Stimulated activated CD4-positive, alpha-beta T cell treated with anti-CD3 and anti-CD28 coated beads, Interleukin-1b, Interleukin-23, amount 100 ng/mL, for 1 hour (primary cell): ENCODE results near the gene FUT3.
"Not testable (repeated sequence)": the region's sequence is repeated elsewhere in the genome, so short reads cannot be mapped to it uniquely, and the experiment has no call there.

Experiments used
- DNase-seq, 2 donors: peaks; one replicate each; pipeline ENCODE4 v3.0.0-alpha.2; 2020; ENCODE audit warnings: low read depth in 2 of 2

The FUT3 gene

GRCh38 chr19:5851302-5851701 is at the start of gene FUT3:
TSS of gene FUT3 (minus strand) at chr19:5851449.
- DNase-seq = no peak

- no peak for DNase-seq
Measured at GRCh38 chr19:5900976-5901375, 49.7 kb upstream of the FUT3 start.

DNA sequence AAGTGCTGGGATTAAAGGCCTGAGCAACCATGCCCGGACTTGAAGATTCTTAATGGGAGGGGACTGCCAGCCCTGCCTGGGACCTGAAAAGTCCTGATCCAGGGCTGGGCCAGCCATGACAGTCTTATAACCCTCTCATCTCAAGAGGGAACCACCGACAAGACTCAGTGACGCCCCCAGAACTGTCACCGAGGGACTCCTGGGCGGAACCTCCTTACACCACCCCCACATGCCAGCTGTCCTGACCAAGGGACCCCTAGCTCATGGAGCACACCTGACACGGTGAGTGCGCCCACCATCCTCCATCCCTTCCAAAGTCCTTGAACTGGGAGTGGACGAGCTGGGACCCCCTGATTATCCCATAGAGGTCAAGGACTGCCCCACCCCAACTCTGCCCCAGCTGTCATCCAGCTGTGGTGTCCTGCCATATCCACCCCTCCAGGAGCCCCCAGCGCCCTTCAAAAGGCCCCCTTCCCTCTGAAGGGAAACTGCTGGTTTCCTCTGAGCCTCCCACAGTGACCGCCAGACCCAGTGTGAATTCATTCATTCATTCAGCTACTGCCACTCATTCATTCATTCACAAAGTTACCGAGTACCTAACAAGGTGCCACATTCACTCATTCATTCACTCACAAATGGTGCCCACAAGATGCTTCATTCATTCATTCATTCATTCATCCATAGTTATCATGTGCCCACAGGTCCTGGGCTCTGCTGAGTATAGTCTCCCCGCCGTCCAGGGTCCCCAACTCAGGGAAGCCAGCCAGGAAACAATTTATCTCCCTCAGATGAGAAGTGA is 48.7 kb upstream of the FUT3 start:
- no peak for DNase-seq

DNA sequence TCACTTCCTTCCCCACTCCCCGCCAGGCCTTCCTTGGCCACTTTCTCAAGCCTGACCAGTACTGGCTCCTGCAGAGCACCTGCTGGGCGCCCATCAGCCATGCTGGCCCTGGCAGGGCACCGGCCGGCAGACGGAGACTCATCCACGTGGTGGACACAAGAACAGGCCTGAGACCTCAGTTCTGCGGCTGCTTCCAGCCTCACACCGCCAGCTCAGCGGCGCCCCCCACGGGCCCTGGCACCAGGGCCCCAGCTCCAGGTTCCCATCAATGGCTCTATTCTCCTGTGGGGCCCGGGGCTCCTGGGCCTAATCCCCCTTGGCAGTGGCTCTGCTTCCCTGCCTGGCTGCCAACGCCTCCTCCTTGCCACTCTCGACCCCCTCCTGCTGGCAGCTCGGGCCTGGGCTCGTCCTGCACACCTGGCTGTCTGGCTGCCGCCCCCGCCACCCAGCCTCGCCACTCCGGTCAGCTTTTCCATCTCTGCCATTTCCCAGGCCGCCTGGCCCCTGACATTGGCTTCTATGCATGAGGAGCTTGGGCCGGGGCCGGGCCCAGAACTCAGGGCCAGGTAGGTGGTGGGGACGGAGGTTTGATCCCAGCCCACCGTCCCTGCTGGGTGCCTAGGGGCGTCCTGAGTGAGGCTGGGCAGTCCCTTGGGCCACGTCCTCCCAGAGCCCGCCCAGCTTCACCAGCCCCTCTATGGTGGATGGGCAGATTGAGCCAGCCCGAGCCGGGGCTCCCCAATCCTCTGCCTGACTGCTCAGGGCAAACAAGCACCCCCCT is 46.1 kb upstream of the FUT3 start:
- no peak for DNase-seq

DNA sequence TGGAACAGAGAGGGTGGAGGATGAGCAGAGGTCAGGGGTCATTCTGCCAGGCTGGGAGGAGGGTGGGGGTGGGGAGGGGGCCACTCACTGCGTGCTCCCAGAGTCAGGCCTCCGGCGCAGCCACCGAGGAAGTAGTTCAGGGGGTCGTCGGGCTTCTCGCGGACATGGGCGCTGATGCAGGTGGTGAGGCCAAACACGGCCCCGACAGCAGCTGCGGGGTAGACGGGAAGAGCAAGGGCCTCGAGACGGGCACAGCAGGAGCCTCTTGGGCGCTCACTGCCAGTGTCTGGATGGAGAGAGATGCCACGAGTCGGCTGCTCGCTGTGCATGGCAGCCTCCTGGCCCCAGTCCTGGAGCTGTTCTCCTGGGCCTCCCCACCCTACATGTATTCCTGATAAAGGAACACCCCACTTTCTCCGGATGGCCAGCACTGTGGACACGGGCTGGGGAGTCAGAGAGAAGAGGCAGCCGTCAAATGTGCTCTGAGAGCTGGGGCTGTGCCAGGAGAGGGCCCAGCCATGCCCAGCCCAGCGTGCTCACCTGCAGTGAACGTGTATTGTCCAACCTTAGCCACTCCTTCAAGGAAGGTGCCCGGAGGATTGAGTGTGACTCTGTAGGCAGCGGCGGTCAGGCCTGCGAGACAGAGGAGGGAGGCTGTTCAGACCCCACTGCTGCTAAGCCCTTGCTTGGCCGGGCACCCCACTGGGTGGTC is 45.3 kb upstream of the FUT3 start:
- no peak for DNase-seq

DNA sequence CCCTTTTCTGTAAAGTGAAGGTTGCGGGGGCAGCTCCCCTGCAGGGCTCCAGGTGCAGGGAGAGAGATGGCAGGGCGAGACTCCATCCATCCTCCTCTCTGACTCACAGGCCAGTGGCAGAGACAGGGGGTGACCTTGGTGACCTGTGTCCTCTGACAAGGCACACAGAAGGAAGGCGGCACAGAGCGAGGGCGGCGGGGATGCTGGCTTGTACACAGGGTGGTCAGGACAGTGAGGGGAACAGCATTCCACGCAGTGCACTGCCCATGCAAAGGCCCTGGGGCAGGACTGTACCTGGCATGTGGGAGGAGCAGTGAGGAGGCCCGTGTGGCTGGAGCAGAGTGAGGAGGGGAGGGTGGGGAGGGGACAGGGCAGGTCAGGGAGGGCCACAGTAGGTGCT is 44.6 kb upstream of the FUT3 start:
- DNase-seq = no peak

GRCh38 chr19:5895409-5895808 is 44.2 kb upstream of the FUT3 start:
- no peak for DNase-seq

DNA sequence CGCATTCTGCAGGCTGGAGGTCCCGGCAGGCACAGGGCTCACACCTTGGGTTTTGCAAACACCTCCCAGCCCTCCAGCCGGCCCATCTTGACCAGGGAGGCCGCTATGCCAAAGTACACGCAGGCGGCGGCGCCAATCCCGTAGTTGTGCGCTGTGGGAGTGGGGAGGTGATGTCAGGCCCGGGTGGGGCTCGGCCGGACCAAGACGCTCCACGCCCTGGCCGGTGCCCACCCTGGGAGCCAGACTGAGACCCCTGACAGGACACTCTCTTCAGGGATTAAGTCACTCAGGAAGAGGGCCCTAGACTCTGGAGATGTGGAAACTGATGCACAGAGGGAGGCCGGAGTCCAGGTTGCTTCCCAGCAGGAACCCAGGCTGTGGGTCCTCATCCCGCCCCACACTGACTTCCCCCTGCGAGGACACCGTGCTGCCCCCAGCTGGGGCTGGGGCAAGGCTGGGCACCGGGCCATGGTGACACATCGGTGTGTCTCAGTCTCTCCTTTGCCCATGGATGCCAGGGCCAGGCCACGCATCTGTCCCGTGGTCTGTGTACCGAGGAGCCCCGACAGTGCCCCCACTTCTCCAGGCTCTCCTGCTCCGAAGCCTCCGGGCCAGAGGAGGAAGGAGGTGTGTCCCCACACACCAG is 43.6 kb upstream of the FUT3 start:
- DNase-seq = no peak

GRCh38 chr19:5893907-5894703 is 42.9 kb upstream of the FUT3 start:
- DNase-seq = no peak

DNA sequence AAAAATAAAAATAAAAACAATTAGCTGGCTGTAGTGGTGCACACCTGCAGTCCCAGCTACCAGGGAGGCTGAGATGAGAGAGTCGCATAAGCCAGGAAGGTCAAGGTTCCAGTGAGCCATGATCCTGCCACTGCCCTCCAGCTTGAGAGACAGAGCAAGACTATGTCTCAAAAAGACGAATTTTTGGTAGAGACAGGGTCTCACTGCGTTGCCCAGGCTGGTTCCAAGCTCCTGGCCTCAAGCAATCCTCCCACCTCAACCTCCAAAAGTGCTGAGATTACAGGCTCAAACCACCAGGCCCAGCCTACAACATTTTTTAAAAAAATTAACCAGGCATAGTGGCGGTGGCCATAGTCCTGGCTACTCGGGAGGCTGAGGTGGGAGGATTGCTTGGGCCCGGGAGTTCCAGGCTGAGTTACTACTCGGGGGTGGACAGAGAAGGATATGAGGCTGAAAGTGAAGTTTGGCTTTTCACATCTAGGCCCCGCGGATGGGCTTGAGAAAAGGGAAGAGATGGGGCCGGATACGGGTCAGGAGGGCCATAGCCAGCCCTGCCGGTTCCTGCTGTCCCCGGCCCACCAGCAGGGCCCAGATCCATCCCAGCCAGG is 42.2 kb upstream of the FUT3 start:
- no peak for DNase-seq

- no peak for DNase-seq
Measured at GRCh38 chr19:5892772-5893275, 41.6 kb upstream of the FUT3 start.

GRCh38 chr19:5891938-5892771 is 40.9 kb upstream of the FUT3 start:
- DNase-seq = no peak

- no peak for DNase-seq
Measured at GRCh38 chr19:5891572-5891937, 40.3 kb upstream of the FUT3 start.

GRCh38 chr19:5890099-5890498 is 38.9 kb upstream of the FUT3 start:
- DNase-seq = no peak

DNA sequence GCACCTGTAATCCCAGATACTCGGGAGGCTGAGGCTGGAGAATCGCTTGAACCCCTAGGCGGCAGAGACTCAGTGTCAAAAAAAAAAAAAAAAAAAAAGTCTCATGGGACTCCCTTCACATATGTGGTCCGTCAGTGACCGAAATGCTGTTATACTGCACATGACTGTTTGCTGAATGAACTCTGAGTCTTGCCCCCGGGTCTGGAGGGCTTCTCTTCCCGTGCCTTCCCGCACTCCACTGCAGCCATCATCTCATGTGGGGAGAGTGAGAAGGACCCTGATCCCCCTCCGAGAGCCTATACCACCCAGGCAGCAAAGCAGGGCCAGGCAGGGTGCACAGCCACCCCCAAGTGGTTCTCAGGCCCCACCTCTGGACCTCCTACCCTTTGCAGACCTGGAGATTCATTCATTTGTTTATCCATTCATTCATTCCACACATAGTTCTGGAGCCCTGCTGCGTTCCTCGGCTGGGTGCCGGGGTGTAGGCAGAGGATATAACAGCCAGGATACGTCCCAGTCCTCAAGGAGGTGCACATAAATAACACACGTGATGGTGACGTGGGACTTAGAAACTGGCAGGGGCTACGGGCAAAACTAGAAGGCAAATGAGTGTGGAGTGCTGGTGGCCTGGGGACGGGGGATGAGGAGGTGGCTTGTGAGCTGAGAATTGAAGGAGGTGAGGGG is 38.2 kb upstream of the FUT3 start:
- no peak for DNase-seq

DNA sequence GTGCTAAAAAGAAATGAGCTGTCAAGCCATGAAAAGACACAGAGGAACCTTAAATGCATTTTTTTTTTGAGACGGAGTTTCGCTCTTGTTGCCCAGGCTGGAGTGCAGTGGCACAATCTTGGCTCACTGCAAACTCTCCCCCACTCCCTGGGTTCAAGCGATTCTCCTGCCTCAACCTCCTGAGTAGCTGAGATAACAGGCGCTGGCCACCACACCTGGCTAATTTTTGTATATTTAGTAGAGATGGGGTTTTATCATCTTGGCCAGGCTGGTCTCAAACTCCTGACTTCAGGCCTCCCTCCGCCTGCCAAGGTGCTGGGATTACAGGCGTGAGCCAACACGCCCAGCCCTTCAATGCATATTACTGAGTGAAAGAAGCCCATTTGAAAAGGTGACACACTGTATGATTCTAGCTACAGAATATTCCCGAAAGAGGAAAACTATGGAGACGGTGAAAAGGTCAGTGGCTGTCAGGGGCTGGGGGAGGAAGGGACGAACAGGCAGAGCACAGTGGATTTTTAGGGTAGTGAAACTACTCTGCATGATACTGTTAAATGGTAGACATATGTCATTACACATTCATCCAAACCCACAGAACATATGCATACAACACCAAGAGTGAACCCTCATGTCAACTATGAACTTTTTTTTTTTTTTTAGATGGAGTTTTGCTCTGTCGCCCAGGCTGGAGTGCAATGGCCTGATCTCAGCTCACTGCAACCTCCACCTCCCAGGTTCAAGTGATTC is 33.0 kb upstream of the FUT3 start:
- not testable (repeated sequence) for DNase-seq

GRCh38 chr19:5883157-5883873 is 32.1 kb upstream of the FUT3 start:
- DNase-seq = not testable (repeated sequence)
